ENCODE results near the gene PRELID1.

GRCh38 chr5:177349362-177349647, 45.7 kb downstream of the PRELID1 start:
- TF ChIP-seq, protein P1, sequence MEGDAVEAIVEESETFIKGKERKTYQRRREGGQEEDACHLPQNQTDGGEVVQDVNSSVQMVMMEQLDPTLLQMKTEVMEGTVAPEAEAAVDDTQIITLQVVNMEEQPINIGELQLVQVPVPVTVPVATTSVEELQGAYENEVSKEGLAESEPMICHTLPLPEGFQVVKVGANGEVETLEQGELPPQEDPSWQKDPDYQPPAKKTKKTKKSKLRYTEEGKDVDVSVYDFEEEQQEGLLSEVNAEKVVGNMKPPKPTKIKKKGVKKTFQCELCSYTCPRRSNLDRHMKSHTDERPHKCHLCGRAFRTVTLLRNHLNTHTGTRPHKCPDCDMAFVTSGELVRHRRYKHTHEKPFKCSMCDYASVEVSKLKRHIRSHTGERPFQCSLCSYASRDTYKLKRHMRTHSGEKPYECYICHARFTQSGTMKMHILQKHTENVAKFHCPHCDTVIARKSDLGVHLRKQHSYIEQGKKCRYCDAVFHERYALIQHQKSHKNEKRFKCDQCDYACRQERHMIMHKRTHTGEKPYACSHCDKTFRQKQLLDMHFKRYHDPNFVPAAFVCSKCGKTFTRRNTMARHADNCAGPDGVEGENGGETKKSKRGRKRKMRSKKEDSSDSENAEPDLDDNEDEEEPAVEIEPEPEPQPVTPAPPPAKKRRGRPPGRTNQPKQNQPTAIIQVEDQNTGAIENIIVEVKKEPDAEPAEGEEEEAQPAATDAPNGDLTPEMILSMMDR (IDR thresholded peaks at IDR 0.05), result no peak
- TF ChIP-seq, protein P2, sequence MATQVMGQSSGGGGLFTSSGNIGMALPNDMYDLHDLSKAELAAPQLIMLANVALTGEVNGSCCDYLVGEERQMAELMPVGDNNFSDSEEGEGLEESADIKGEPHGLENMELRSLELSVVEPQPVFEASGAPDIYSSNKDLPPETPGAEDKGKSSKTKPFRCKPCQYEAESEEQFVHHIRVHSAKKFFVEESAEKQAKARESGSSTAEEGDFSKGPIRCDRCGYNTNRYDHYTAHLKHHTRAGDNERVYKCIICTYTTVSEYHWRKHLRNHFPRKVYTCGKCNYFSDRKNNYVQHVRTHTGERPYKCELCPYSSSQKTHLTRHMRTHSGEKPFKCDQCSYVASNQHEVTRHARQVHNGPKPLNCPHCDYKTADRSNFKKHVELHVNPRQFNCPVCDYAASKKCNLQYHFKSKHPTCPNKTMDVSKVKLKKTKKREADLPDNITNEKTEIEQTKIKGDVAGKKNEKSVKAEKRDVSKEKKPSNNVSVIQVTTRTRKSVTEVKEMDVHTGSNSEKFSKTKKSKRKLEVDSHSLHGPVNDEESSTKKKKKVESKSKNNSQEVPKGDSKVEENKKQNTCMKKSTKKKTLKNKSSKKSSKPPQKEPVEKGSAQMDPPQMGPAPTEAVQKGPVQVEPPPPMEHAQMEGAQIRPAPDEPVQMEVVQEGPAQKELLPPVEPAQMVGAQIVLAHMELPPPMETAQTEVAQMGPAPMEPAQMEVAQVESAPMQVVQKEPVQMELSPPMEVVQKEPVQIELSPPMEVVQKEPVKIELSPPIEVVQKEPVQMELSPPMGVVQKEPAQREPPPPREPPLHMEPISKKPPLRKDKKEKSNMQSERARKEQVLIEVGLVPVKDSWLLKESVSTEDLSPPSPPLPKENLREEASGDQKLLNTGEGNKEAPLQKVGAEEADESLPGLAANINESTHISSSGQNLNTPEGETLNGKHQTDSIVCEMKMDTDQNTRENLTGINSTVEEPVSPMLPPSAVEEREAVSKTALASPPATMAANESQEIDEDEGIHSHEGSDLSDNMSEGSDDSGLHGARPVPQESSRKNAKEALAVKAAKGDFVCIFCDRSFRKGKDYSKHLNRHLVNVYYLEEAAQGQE (IDR thresholded peaks at IDR 0.05; ENCODE audit: insufficient read depth in 1 of 2, low read depth in 2 of 2, low read length in 1 of 2), result no peak

Measured in Panc1 (cell line).